NB4 (cell line): ENCODE results near the gene RGS17.

Experiments
- CTCF ChIP-seq: IDR thresholded peaks from one replicate; pipeline ENCODE4 v1.5.1; 2012; ENCODE audit warnings: low read depth, low read length
- MAX ChIP-seq: IDR thresholded peaks from 2 replicates; pipeline ENCODE4 v1.6.1; 2011; ENCODE audit warnings: low read depth, low read length

- TF ChIP-seq CTCF = no peak
- TF ChIP-seq MAX = no peak
Observed at GRCh38 chr6:153088796-153089195, 42.3 kb downstream of the RGS17 start.
